Measurements from ENCODE around the gene LAMA5. TPM values are rescaled to one million over a fixed set of nuclear protein-coding genes. Genes with fewer than 3 reads are reported as not detected.

The LAMA5 gene
- total RNA-seq, 1 donor from 2014 or later = 12.1 TPM

DNA sequence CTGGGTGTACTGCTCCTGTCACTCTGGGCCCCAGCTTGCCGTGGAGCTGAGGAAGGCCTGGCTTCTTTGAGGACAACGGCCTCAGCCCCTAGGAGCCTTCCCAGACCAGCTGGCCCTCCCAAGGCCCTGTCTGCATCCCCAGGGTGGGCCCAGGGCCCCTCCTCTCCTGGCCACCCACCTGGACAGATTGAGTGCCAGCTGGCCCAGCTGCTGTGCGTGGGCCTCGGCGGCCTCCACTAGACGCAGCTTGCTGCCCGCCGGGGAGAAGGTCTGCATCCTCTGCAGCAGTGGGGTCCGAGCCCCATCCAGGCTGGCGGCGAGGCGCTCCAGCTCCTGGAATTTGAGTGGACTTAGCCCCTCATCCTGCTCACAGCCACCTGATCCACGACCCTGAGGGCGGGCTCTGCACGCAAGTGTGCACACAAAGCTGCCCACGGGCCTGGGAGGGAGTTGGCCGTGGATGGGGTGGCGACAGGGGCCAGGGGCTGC, 49.9 kb downstream of the LAMA5 start:
- no peak overlapping the region for H3K4me3 Mint-ChIP-seq
- no peak for DNase-seq (ENCODE audit: low spot score)
- Histone ChIP-seq H3K27me3 (no peaks in the 10 kb centered on the region), H3K36me3 (no peaks in the 10 kb centered on the region), H3K4me1 (no peaks in the 10 kb centered on the region), H3F3A (ENCODE audit: low read depth) (peaks cover 12% of the 10 kb centered on the region), H3K9me3 (ENCODE audit: low read depth) (no peaks in the 10 kb centered on the region), H3K9ac (no peak overlapping the region), H3K4me2 (no peak overlapping the region), H3K4me3 (no peak overlapping the region), H3K27ac (no peak overlapping the region), H3K79me2 (ENCODE audit: low read depth) (no peaks in the 10 kb centered on the region), H2AFZ (replicated peaks) (no peak overlapping the region), H4K20me1 (ENCODE audit: low read depth) (no peaks in the 10 kb centered on the region)
- TF ChIP-seq, protein P1, sequence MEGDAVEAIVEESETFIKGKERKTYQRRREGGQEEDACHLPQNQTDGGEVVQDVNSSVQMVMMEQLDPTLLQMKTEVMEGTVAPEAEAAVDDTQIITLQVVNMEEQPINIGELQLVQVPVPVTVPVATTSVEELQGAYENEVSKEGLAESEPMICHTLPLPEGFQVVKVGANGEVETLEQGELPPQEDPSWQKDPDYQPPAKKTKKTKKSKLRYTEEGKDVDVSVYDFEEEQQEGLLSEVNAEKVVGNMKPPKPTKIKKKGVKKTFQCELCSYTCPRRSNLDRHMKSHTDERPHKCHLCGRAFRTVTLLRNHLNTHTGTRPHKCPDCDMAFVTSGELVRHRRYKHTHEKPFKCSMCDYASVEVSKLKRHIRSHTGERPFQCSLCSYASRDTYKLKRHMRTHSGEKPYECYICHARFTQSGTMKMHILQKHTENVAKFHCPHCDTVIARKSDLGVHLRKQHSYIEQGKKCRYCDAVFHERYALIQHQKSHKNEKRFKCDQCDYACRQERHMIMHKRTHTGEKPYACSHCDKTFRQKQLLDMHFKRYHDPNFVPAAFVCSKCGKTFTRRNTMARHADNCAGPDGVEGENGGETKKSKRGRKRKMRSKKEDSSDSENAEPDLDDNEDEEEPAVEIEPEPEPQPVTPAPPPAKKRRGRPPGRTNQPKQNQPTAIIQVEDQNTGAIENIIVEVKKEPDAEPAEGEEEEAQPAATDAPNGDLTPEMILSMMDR (IDR thresholded peaks at IDR 0.05) = no peak
- TF ChIP-seq EZH2phosphoT487 (IDR thresholded peaks at IDR 0.05) (no peak), EZH2 (IDR thresholded peaks at IDR 0.05) (no peak)
- no peaks in the 10 kb centered on the region for H3K4me1 Mint-ChIP-seq
- peaks cover 3% of the 10 kb centered on the region for H3K27me3 Mint-ChIP-seq (ENCODE audit: insufficient read depth, low read depth)
- H3K36me3 Mint-ChIP-seq = no peaks in the 10 kb centered on the region
- H3K9me3 Mint-ChIP-seq = no peaks in the 10 kb centered on the region
- no peak overlapping the region for H3K27ac Mint-ChIP-seq

DNA sequence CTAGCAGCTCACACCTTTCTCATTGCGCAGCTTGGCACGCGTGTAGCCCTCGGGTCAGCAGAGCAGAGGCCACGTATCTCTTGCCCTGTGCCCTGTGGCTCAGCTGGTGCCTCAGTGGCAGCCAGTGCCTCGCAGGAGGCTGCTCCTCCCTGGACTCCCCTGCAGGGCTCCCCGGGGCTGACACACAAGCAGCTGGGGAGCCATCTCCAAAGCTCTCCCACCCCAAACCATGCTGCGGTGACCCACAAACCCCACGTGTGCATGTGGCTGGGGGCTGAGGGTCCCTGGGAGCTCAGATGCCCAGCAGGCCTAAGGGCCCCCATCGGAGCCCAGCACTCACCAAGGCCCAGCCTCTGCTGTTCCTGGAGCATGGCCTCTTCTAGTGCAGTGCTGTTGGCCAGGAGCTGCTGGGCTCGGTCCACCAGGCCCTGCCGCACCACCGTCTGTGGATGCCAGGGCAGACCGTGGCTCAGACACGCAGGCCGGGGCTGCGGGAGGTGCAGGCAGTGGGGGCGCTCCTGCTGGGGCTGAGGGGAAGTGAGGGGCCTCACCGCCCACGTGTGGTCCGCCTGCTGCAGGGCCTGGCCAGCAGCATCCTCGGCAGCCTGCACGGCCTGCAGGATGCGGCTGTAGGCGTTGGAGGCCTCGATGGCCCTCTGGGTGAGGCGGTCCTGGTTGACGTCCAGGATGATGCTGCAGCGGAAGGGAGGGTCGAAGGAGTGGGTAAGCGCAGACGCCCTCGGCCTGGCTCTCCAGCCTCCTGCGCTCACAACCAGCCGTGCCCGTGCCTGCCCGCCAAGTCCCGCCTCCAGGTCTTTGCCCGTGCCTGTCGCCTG, 50.6 kb downstream of the LAMA5 start:
- H3K27me3 Mint-ChIP-seq (ENCODE audit: insufficient read depth, low read depth) = peaks cover 3% of the 10 kb centered on the region
- Histone ChIP-seq H4K20me1 (ENCODE audit: low read depth) (no peaks in the 10 kb centered on the region), H3K27me3 (no peaks in the 10 kb centered on the region), H3K4me1 (no peaks in the 10 kb centered on the region), H3K36me3 (no peaks in the 10 kb centered on the region), H3K4me2 (no peak overlapping the region), H3K4me3 (no peak overlapping the region), H3K79me2 (ENCODE audit: low read depth) (no peaks in the 10 kb centered on the region), H2AFZ (replicated peaks) (no peak overlapping the region), H3K27ac (no peak overlapping the region), H3K9ac (no peak overlapping the region), H3F3A (ENCODE audit: low read depth) (peaks cover 9% of the 10 kb centered on the region), H3K9me3 (ENCODE audit: low read depth) (no peaks in the 10 kb centered on the region)
- no peak overlapping the region for H3K4me3 Mint-ChIP-seq
- H3K27ac Mint-ChIP-seq = no peak overlapping the region
- no peaks in the 10 kb centered on the region for H3K36me3 Mint-ChIP-seq
- no peaks in the 10 kb centered on the region for H3K9me3 Mint-ChIP-seq
- TF ChIP-seq EZH2phosphoT487 (IDR thresholded peaks at IDR 0.05) (no peak), EZH2 (IDR thresholded peaks at IDR 0.05) (no peak)
- H3K4me1 Mint-ChIP-seq = no peaks in the 10 kb centered on the region
- DNase-seq (ENCODE audit: low spot score) = no peak

DNA sequence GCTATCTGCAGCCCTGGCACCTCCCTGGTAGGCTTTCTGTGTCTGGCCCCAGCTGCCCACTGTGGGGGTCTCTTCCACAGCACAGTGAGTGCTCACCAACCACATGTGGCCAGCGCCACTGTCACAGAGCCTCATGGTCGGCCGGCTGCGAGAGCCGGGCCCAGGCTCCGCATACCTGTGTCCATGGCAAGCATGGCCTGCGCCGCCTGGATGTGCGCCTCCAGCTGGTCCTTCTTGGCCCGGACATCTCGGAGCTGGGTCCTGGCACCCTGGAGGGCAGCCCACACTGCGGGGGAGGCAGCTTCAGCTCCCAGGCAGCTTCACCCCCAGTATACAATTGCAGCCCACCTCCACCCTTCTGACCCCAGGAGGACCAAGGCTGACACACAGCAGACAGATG, 51.3 kb downstream of the LAMA5 start:
- no peaks in the 10 kb centered on the region for H3K36me3 Mint-ChIP-seq
- no peaks in the 10 kb centered on the region for H3K27me3 ChIP-seq
- H3K4me3 ChIP-seq = no peak overlapping the region
- no peaks in the 10 kb centered on the region for H3K4me1 ChIP-seq
- no peak overlapping the region for H3K4me2 ChIP-seq
- H3K4me3 Mint-ChIP-seq = no peak overlapping the region
- H3K9me3 Mint-ChIP-seq = no peaks in the 10 kb centered on the region
- no peak for DNase-seq (ENCODE audit: low spot score)
- peaks cover 3% of the 10 kb centered on the region for H3K27me3 Mint-ChIP-seq (ENCODE audit: insufficient read depth, low read depth)
- peaks cover 9% of the 10 kb centered on the region for H3F3A ChIP-seq (ENCODE audit: low read depth)
- H3K27ac Mint-ChIP-seq = no peak overlapping the region
- no peak overlapping the region for H3K27ac ChIP-seq
- H4K20me1 ChIP-seq (ENCODE audit: low read depth) = no peaks in the 10 kb centered on the region
- H2AFZ ChIP-seq (replicated peaks) = no peak overlapping the region
- H3K9ac ChIP-seq = no peak overlapping the region
- TF ChIP-seq EZH2 (IDR thresholded peaks at IDR 0.05) = no peak
- H3K36me3 ChIP-seq = no peaks in the 10 kb centered on the region
- no peaks in the 10 kb centered on the region for H3K9me3 ChIP-seq (ENCODE audit: low read depth)
- H3K79me2 ChIP-seq (ENCODE audit: low read depth) = no peaks in the 10 kb centered on the region
- no peaks in the 10 kb centered on the region for H3K4me1 Mint-ChIP-seq

DNA sequence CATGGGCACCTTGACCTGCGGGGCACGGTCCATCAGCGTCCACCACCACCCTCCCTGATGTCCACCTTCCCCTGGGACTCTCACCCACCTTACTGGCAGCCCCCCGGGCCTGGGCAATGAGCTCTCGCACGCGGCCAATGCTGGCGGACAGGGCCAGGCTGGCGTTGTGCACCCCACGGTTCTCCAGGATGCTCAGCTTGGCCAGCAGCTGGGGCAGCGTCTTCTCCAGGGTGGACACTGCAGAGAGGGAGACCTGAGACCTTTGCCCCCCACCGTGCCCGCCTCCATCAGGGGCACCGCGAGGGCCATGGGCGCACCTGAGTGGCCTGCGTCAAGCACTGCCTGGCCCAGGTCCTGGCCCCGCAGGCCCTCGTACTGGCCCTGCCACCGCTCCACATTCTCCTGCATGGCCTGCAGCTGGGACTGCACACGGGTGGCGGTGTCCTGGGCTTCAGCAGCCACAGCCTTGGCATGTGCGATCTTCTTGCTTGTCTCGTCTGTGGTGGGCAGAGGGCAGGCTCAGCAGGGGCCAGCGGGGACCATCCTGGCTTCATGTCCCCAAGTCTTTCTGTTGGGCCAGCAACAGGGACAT, 52.3 kb downstream of the LAMA5 start:
- H3F3A ChIP-seq (ENCODE audit: low read depth) = peaks cover 6% of the 10 kb centered on the region
- H4K20me1 ChIP-seq (ENCODE audit: low read depth) = no peaks in the 10 kb centered on the region
- H2AFZ ChIP-seq (replicated peaks) = no peak overlapping the region
- no peak overlapping the region for H3K9ac ChIP-seq
- H3K4me1 Mint-ChIP-seq = no peaks in the 10 kb centered on the region
- H3K27me3 Mint-ChIP-seq (ENCODE audit: insufficient read depth, low read depth) = peaks cover 3% of the 10 kb centered on the region
- no peak overlapping the region for H3K4me3 Mint-ChIP-seq
- H3K27ac Mint-ChIP-seq = no peak overlapping the region
- H3K4me1 ChIP-seq = no peaks in the 10 kb centered on the region
- no peaks in the 10 kb centered on the region for H3K27me3 ChIP-seq
- no peaks in the 10 kb centered on the region for H3K9me3 ChIP-seq (ENCODE audit: low read depth)
- no peaks in the 10 kb centered on the region for H3K79me2 ChIP-seq (ENCODE audit: low read depth)
- H3K4me2 ChIP-seq = no peak overlapping the region
- no peaks in the 10 kb centered on the region for H3K36me3 ChIP-seq
- H3K4me3 ChIP-seq = no peak overlapping the region
- H3K9me3 Mint-ChIP-seq = no peaks in the 10 kb centered on the region
- no peaks in the 10 kb centered on the region for H3K36me3 Mint-ChIP-seq
- DNase-seq (ENCODE audit: low spot score) = no peak
- TF ChIP-seq EZH2phosphoT487 (IDR thresholded peaks at IDR 0.05) = no peak
- no peak for TF ChIP-seq EZH2 (IDR thresholded peaks at IDR 0.05)
- TF ChIP-seq, protein P1 (IDR thresholded peaks at IDR 0.05) = no peak
- no peak overlapping the region for H3K27ac ChIP-seq

All from neural progenitor cell (in vitro differentiated cells).